Adrenal gland (tissue), 12 donors: ENCODE results near the gene CNKSR3. TPM values are rescaled to one million over a fixed set of nuclear protein-coding genes. Genes with fewer than 3 reads are reported as not detected.

ENCODE experiments used
- DNase-seq, 7 donors: peaks; one replicate each; pipeline ENCODE4 v3.0.0-alpha.2; 2019 to 2020
- H3K27ac ChIP-seq, 5 donors: fragments of 200-600 bp; sonication (generic) in 4 of 5; 1 replicate in 3 of 5; 2 replicates in 2 of 5; pipeline versions ENCODE4 v1.5.1 to v1.8.0; 2016 to 2020; ENCODE audit warnings: mild to moderate bottlenecking in 1 of 5
- H3K27me3 ChIP-seq: fragments of 200-600 bp; 2 replicates; pipeline ENCODE4 v1.8.0; 2021
- H3K36me3 ChIP-seq, 2 donors: fragments of 200-600 bp; replicated peaks in 1 of 2; 1 replicate in 1 of 2; 2 replicates in 1 of 2; pipeline versions ENCODE4 v1.5.1 to v1.8.0; 2018 to 2022
- H3K4me1 ChIP-seq, 2 donors: fragments of 200-600 bp; replicated peaks in 1 of 2; 1 replicate in 1 of 2; 2 replicates in 1 of 2; pipeline versions ENCODE4 v1.5.1 to v1.8.0; 2018 to 2021
- H3K4me3 ChIP-seq, 4 donors: fragments of 200-600 bp; sonication (generic) in 3 of 4; one replicate each; pipeline ENCODE4 v1.5.1; 2016 to 2018
- H3K9me3 ChIP-seq, 3 donors: fragments of 200-600 bp; sonication (generic) in 1 of 3; replicated peaks in 1 of 3; 1 replicate in 2 of 3; 2 replicates in 1 of 3; pipeline versions ENCODE4 v1.5.1 to v1.8.0; 2016 to 2021
- POLR2A ChIP-seq, 2 donors: fragments of 450-650 bp; IDR thresholded peaks; one replicate each; pipeline ENCODE4 v1.6.1; 2017; ENCODE audit warnings: antibody characterized with exemption in 2 of 2, mild to moderate bottlenecking in 2 of 2, moderate library complexity in 1 of 2
- WGBS, 4 donors: extraction: QIAGEN DNeasy Blood & Tissue Kit in 2 of 4; methylation state at CpG; one replicate each; pipeline versions ENCODE4 v1.1.5 to v1.1.7; 2013 to 2017; 5-methylcytosine and 5-hydroxymethylcytosine counted together
- intact Hi-C, 2 donors: fragments of 100-400 bp; cut with DNase I; formaldehyde crosslinking; loops; one replicate each; pipeline versions ENCODE4 v1.14.1 to v1.15.0; 2022 to 2023
- polyA plus RNA-seq, 3 donors: library from polyadenylated mRNA; stranded (reverse); fragments of 200-250 nt in 2 of 3; fragments of 350-450 nt in 1 of 3; fragmentation: Illumina TruSeq in 1 of 3; extraction: RNeasy Lipid Tissue Mini Kit (QIAGEN cat#74804) in 1 of 3; gene quantifications; one replicate each; pipeline ENCODE4 v1.2.3, GENCODE V29; 2013 to 2014
- total RNA-seq, 9 donors: library from RNA; depleted of rRNA in 4 of 9; stranded (reverse); fragments of >200 nt in 4 of 9; fragments of 120-200 nt in 1 of 9; fragmentation: NEBNext Ultra II Directional in 1 of 9; extraction: Animal tissue kit (Norgen Biotek cat#: 25700) in 1 of 9; gene quantifications; one replicate each; pipeline versions ENCODE4 v1.1.0 to v1.2.4, GENCODE V29; 2013 to 2023
- TF ChIP-seq, protein P1 (sequence below), 6 experiments: fragments of 450-650 bp in 4 of 6; fragments of 200-600 bp in 2 of 6; sonication (generic) in 1 of 6; IDR thresholded peaks; 1 replicate in 5 of 6; 2 replicates in 1 of 6; pipeline versions ENCODE4 v1.5.1 to v1.8.0; 2016 to 2021; ENCODE audit warnings: antibody characterized with exemption in 6 of 6, mild to moderate bottlenecking in 2 of 6, moderate library complexity in 1 of 6
- donor health status: healthy with polysubstance abuse.
- donor health status: Bipolar disorder and iron deficiency.
- donor health status: DM: yes; HTN: yes; CAD: no.
- donor health status: DM: no; HTN: no; CAD: no.
- donor health status: DM: no; HTN: no; CAD: no.
- donor health status: DM: yes; HTN: yes; CAD: no.

The CNKSR3 gene
- total and polyA plus RNA-seq, 12 donors = 1.1 to 10.7 (median 2.5) TPM

DNA sequence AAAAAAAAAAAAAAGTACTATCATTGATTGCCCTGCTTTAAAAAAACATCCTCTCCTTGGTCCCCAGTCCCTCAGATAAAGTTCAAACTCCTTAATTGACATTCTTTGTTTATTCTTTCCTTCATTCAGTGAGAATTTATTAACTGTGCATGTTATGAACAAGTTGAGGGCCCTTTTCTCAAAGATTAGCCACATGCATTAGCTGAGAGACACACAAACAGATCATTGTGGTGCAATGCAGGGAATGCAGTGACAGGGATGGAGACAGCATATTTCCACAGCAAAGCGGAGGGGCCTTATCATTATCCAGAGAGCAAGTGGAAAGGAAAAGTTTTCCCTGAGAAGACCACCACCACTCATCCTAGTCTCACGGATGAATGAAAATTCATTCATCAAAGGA lies 132.0 kb downstream of the CNKSR3 start:
- Histone ChIP-seq H3K27ac (no peak overlapping the region), H3K27me3 (no peaks in the 10 kb centered on the region), H3K4me1 (no peaks in the 10 kb centered on the region), H3K9me3 (no peaks in the 10 kb centered on the region), H3K4me3 (no peak overlapping the region), H3K36me3 (no peaks in the 10 kb centered on the region)
- WGBS, 4 donors = 89 to 96% (median 93%) methylated on average over 2 of the region's 2 CpGs
- TF ChIP-seq POLR2A (IDR thresholded peaks at IDR 0.05) = no peak
- TF ChIP-seq, protein P1, sequence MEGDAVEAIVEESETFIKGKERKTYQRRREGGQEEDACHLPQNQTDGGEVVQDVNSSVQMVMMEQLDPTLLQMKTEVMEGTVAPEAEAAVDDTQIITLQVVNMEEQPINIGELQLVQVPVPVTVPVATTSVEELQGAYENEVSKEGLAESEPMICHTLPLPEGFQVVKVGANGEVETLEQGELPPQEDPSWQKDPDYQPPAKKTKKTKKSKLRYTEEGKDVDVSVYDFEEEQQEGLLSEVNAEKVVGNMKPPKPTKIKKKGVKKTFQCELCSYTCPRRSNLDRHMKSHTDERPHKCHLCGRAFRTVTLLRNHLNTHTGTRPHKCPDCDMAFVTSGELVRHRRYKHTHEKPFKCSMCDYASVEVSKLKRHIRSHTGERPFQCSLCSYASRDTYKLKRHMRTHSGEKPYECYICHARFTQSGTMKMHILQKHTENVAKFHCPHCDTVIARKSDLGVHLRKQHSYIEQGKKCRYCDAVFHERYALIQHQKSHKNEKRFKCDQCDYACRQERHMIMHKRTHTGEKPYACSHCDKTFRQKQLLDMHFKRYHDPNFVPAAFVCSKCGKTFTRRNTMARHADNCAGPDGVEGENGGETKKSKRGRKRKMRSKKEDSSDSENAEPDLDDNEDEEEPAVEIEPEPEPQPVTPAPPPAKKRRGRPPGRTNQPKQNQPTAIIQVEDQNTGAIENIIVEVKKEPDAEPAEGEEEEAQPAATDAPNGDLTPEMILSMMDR (IDR thresholded peaks at IDR 0.05) = no peak
- no peak for DNase-seq
- intact Hi-C loops = no loop called here

- Histone ChIP-seq H3K36me3 (no peaks in the 10 kb centered on the region), H3K9me3 (no peaks in the 10 kb centered on the region), H3K4me3 (no peak overlapping the region), H3K4me1 (no peaks in the 10 kb centered on the region), H3K27ac (no peak overlapping the region), H3K27me3 (no peaks in the 10 kb centered on the region)
- WGBS, 4 donors = 80 to 93% (median 86%) methylated on average over 4 of the region's 4 CpGs
- intact Hi-C loops = no loop called here
- DNase-seq = no peak
- TF ChIP-seq, protein P1 (IDR thresholded peaks at IDR 0.05) = no peak
- TF ChIP-seq POLR2A (IDR thresholded peaks at IDR 0.05) = no peak
Observed at GRCh38 chr6:154377726-154378125, 132.8 kb downstream of the CNKSR3 start.

DNA sequence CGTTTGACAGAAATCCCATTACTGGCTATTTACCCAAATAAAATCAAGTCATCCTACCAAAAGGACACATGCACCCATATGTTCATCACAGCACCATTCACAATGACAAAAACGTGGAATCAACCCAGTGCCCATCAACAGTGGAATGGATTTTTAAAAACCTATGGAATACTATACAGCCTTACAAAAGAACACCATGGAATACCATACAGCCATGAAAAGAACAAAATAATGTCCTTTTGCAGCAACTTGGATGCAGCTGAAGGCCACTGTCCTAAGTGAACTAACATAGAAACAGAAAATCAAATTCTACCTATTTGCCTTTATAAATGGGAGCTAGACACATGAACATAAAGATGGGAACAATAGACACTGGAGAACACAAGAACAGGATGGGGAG lies 136.5 kb downstream of the CNKSR3 start:
- no peak for DNase-seq
- 73 to 83% (median 79%) methylated on average over 2 of the region's 2 CpGs for WGBS, 4 donors
- peaks cover 0 to 9% of the 10 kb centered on the region in 2 donors for H3K4me1 ChIP-seq
- no peak overlapping the region for H3K27ac ChIP-seq
- H3K36me3 ChIP-seq = no peaks in the 10 kb centered on the region
- H3K4me3 ChIP-seq = no peak overlapping the region
- H3K9me3 ChIP-seq = no peaks in the 10 kb centered on the region
- intact Hi-C loops = loop anchor here in 1 of 2 donors (5.0 kb wide), 1 partner anchor 222 kb away; no protein-coding TSS in a partner anchor
- TF ChIP-seq, protein P1 (IDR thresholded peaks at IDR 0.05) = no peak
- TF ChIP-seq POLR2A (IDR thresholded peaks at IDR 0.05) = no peak
- H3K27me3 ChIP-seq = no peaks in the 10 kb centered on the region

GRCh38 chr6:154371281-154371680 lies 139.2 kb downstream of the CNKSR3 start:
- Histone ChIP-seq H3K27ac (no peak overlapping the region), H3K27me3 (no peaks in the 10 kb centered on the region), H3K9me3 (no peaks in the 10 kb centered on the region), H3K4me3 (no peak overlapping the region), H3K4me1 (peaks cover 0 to 9% of the 10 kb centered on the region in 2 donors), H3K36me3 (no peaks in the 10 kb centered on the region)
- intact Hi-C loops = loop anchor here in 1 of 2 donors (5.0 kb wide), 1 partner anchor 219 kb away; no protein-coding TSS in a partner anchor
- TF ChIP-seq POLR2A (IDR thresholded peaks at IDR 0.05) = no peak
- TF ChIP-seq, protein P1 (IDR thresholded peaks at IDR 0.05) = no peak
- 88 to 94% (median 90%) methylated on average over 4 of the region's 4 CpGs for WGBS, 4 donors
- no peak for DNase-seq
